Lung (tissue), 12 donors: Measurements from ENCODE around the gene NLRP6. TPM values are rescaled to one million over a fixed set of nuclear protein-coding genes. Genes with fewer than 3 reads are reported as not detected.

Experiments used
- ATAC-seq: fragments of 200-7000 bp; cut with Tn5 transposase; one replicate; pipeline ENCODE4 v1.9.1; 2020; ENCODE audit warnings: moderate number of reproducible peaks; ENCODE audit not compliant: insufficient read depth, low FRiP score
- DNase-seq, 3 donors: peaks; one replicate each; pipeline ENCODE4 v3.0.0-alpha.2; 2013 to 2017
- H3K27ac ChIP-seq, 2 donors: one replicate each; pipeline ENCODE4 v1.5.1; 2013; ENCODE audit warnings: mild to moderate bottlenecking in 2 of 2, moderate library complexity in 2 of 2, control low read depth in 1 of 2, inconsistent platforms in 1 of 2, low read depth in 1 of 2, low read length in 1 of 2
- H3K27me3 ChIP-seq, 3 donors: one replicate each; pipeline ENCODE4 v1.5.1; 2013; ENCODE audit warnings: low read length in 2 of 3; ENCODE audit not compliant: control insufficient read depth in 3 of 3, insufficient read depth in 3 of 3
- H3K36me3 ChIP-seq, 4 donors: one replicate each; pipeline ENCODE4 v1.5.1; 2013; ENCODE audit warnings: low read length in 4 of 4, mild to moderate bottlenecking in 1 of 4, moderate library complexity in 1 of 4; ENCODE audit not compliant: control insufficient read depth in 4 of 4, insufficient read depth in 4 of 4
- H3K4me1 ChIP-seq, 5 donors: one replicate each; pipeline ENCODE4 v1.5.1; 2013; ENCODE audit warnings: low read length in 5 of 5, mild to moderate bottlenecking in 2 of 5, moderate library complexity in 1 of 5; ENCODE audit not compliant: control insufficient read depth in 5 of 5, insufficient read depth in 5 of 5
- H3K4me3 ChIP-seq: one replicate; pipeline ENCODE4 v1.5.1; 2013; ENCODE audit warnings: mild to moderate bottlenecking, control low read depth, moderate library complexity
- H3K9ac ChIP-seq, 2 donors: one replicate each; pipeline ENCODE4 v1.5.1; 2013; ENCODE audit warnings: low read length in 2 of 2, control low read depth in 1 of 2; ENCODE audit not compliant: insufficient read depth in 1 of 2
- H3K9me3 ChIP-seq, 4 donors: one replicate each; pipeline ENCODE4 v1.5.1; 2013; ENCODE audit warnings: low read length in 3 of 4, mild to moderate bottlenecking in 1 of 4, moderate library complexity in 1 of 4; ENCODE audit not compliant: control insufficient read depth in 4 of 4, insufficient read depth in 3 of 4
- WGBS, 2 donors: extraction: QIAGEN DNeasy Blood & Tissue Kit; methylation state at CpG; one replicate each; pipeline ENCODE4 v1.1.7; 2013; 5-methylcytosine and 5-hydroxymethylcytosine counted together
- polyA plus RNA-seq, 2 donors: library from polyadenylated mRNA; stranded (reverse); fragments of 200-250 nt; gene quantifications; one replicate each; pipeline ENCODE4 v1.2.1, GENCODE V29; 2013
- total RNA-seq, 2 donors: library from RNA; depleted of rRNA in 1 of 2; stranded (reverse); fragments of >200 nt in 1 of 2; gene quantifications; one replicate each; pipeline ENCODE4 v1.2.1, GENCODE V29; 2014 to 2021
- TF ChIP-seq, protein P1 (sequence below): IDR thresholded peaks from 2 replicates; pipeline ENCODE4 v1.5.1; 2012; ENCODE audit warnings: mild to moderate bottlenecking; ENCODE audit errors: control extremely low read depth, extremely low read depth
- donor health status: control.
- donor health status: control.
- donor health status: Bipolar disorder and iron deficiency.
- donor health status: healthy.
- donor health status: DM: yes; HTN: yes; CAD: no.

The NLRP6 gene
- total and polyA plus RNA-seq, 4 donors, result 0.08 to 9.6 (median 2.4) TPM

- ATAC-seq, result no peak
- peak in 1 of 3 donors; percentile 48 for DNase-seq
- peaks cover 0 to 15% (median 0%) of the 10 kb centered on the region in 5 donors for H3K4me1 ChIP-seq
Observed at GRCh38 chr11:279040-279965, 1.1 kb downstream of the NLRP6 start.

DNA sequence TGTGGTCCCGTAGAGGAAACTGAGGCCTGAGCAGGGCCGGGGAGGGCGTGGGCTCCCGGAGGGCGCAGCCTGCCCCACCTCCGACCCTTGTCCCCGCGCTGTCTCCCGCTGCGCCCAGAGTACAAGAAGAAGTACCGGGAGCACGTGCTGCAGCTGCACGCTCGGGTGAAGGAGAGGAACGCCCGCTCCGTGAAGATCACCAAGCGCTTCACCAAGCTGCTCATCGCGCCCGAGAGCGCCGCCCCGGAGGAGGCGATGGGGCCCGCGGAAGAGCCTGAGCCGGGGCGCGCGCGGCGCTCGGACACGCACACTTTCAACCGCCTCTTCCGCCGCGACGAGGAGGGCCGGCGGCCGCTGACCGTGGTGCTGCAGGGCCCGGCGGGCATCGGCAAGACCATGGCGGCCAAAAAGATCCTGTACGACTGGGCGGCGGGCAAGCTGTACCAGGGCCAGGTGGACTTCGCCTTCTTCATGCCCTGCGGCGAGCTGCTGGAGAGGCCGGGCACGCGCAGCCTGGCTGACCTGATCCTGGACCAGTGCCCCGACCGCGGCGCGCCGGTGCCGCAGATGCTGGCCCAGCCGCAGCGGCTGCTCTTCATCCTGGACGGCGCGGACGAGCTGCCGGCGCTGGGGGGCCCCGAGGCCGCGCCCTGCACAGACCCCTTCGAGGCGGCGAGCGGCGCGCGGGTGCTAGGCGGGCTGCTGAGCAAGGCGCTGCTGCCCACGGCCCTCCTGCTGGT lies 1.9 kb downstream of the NLRP6 start:
- DNase-seq, result peak in 2 of 3 donors; percentile 16 to 32
- Histone ChIP-seq H3K27ac (no peak overlapping the region), H3K4me1 (peaks cover 0 to 15% (median 0%) of the 10 kb centered on the region in 5 donors), H3K4me3 (no peak overlapping the region), H3K27me3 (peaks cover 0 to 66% (median 36%) of the 10 kb centered on the region in 3 donors), H3K9ac (no peak overlapping the region), H3K9me3 (no peaks in the 10 kb centered on the region), H3K36me3 (no peaks in the 10 kb centered on the region)
- 3 to 4% methylated on average over 69 to 85 of the region's 85 CpGs for WGBS, 2 donors
- ATAC-seq, result peak; percentile 45
- TF ChIP-seq, protein P1, sequence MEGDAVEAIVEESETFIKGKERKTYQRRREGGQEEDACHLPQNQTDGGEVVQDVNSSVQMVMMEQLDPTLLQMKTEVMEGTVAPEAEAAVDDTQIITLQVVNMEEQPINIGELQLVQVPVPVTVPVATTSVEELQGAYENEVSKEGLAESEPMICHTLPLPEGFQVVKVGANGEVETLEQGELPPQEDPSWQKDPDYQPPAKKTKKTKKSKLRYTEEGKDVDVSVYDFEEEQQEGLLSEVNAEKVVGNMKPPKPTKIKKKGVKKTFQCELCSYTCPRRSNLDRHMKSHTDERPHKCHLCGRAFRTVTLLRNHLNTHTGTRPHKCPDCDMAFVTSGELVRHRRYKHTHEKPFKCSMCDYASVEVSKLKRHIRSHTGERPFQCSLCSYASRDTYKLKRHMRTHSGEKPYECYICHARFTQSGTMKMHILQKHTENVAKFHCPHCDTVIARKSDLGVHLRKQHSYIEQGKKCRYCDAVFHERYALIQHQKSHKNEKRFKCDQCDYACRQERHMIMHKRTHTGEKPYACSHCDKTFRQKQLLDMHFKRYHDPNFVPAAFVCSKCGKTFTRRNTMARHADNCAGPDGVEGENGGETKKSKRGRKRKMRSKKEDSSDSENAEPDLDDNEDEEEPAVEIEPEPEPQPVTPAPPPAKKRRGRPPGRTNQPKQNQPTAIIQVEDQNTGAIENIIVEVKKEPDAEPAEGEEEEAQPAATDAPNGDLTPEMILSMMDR, result no peak

More at GRCh38 chr11:279040-279965, 1.1 kb downstream of the NLRP6 start:
- Histone ChIP-seq H3K9ac (no peak overlapping the region), H3K27ac (no peak overlapping the region), H3K4me3 (peak overlapping the region; percentile 5), H3K36me3 (no peaks in the 10 kb centered on the region), H3K9me3 (no peaks in the 10 kb centered on the region), H3K27me3 (peaks cover 0 to 70% (median 36%) of the 10 kb centered on the region in 3 donors)
- 12 to 17% methylated on average over 82 to 97 of the region's 97 CpGs for WGBS, 2 donors
- TF ChIP-seq, protein P1, result no peak

DNA sequence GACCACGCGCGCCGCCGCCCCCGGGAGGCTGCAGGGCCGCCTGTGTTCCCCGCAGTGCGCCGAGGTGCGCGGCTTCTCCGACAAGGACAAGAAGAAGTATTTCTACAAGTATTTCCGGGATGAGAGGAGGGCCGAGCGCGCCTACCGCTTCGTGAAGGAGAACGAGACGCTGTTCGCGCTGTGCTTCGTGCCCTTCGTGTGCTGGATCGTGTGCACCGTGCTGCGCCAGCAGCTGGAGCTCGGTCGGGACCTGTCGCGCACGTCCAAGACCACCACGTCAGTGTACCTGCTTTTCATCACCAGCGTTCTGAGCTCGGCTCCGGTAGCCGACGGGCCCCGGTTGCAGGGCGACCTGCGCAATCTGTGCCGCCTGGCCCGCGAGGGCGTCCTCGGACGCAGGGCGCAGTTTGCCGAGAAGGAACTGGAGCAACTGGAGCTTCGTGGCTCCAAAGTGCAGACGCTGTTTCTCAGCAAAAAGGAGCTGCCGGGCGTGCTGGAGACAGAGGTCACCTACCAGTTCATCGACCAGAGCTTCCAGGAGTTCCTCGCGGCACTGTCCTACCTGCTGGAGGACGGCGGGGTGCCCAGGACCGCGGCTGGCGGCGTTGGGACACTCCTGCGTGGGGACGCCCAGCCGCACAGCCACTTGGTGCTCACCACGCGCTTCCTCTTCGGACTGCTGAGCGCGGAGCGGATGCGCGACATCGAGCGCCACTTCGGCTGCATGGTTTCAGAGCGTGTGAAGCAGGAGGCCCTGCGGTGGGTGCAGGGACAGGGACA lies 2.7 kb downstream of the NLRP6 start:
- 9 to 10% methylated on average over 79 of the region's 79 CpGs for WGBS, 2 donors
- Histone ChIP-seq H3K4me3 (no peak overlapping the region), H3K27ac (peak overlapping the region in 1 of 2 donors; percentile 10), H3K27me3 (peaks cover 0 to 66% (median 36%) of the 10 kb centered on the region in 3 donors), H3K9me3 (no peaks in the 10 kb centered on the region), H3K36me3 (no peaks in the 10 kb centered on the region), H3K4me1 (peaks cover 0 to 15% (median 0%) of the 10 kb centered on the region in 5 donors), H3K9ac (no peak overlapping the region)
- ATAC-seq (no peak), DNase-seq (no peak)
- TF ChIP-seq, protein P1, result no peak
